Testis (tissue), 3 donors: ENCODE data around the gene ABCD1. TPM values are rescaled to one million over a fixed set of nuclear protein-coding genes. Genes with fewer than 3 reads are reported as not detected.
"Not testable (repeated sequence)": the region's sequence is repeated elsewhere in the genome, so short reads cannot be mapped to it uniquely, and the experiment has no call there.

Experiments
- DNase-seq: peaks from one replicate; pipeline ENCODE4 v3.0.0-alpha.2; 2019
- H3K27ac ChIP-seq, 2 donors: fragments of 200-600 bp; sonication (generic); one replicate each; pipeline ENCODE4 v1.5.1; 2019
- H3K27me3 ChIP-seq: fragments of 200-600 bp; sonication (generic); one replicate; pipeline ENCODE4 v1.5.1; 2019
- H3K36me3 ChIP-seq: fragments of 200-600 bp; sonication (generic); one replicate; pipeline ENCODE4 v1.5.1; 2017; ENCODE audit warnings: low read depth; ENCODE audit errors: missing control alignments
- H3K4me1 ChIP-seq: fragments of 200-600 bp; sonication (generic); one replicate; pipeline ENCODE4 v1.5.1; 2019
- H3K4me3 ChIP-seq, 2 donors: fragments of 200-600 bp; sonication (generic); one replicate each; pipeline ENCODE4 v1.5.1; 2017 to 2019
- H3K9me3 ChIP-seq: fragments of 200-600 bp; sonication (generic); one replicate; pipeline ENCODE4 v1.5.1; 2017
- POLR2A ChIP-seq: fragments of 450-650 bp; IDR thresholded peaks from one replicate; pipeline ENCODE4 v1.6.1; 2017; ENCODE audit warnings: antibody characterized with exemption, mild to moderate bottlenecking, moderate library complexity
- WGBS, 2 donors: methylation state at CpG; one replicate each; pipeline ENCODE4 v1.1.5; 2018; 5-methylcytosine and 5-hydroxymethylcytosine counted together
- intact Hi-C: fragments of 100-400 bp; cut with DNase I; formaldehyde crosslinking; loops from one replicate; pipeline ENCODE4 v1.15.1; 2023; ENCODE audit warnings: low total_unique reads
- polyA plus RNA-seq: library from polyadenylated mRNA; stranded (reverse); fragments of 350-450 nt; fragmentation: Illumina TruSeq; extraction: RNeasy Lipid Tissue Mini Kit (QIAGEN cat#74804); gene quantifications from one replicate; pipeline ENCODE4 v1.2.3, GENCODE V29; 2014; ENCODE audit warnings: low read depth, low replicate concordance; ENCODE audit not compliant: insufficient read depth
- total RNA-seq, 2 donors: library from RNA; depleted of rRNA; stranded (reverse); fragments of >200 nt; gene quantifications; one replicate each; pipeline ENCODE4 v1.2.3, GENCODE V29; 2016
- TF ChIP-seq, protein P1 (sequence below), 3 experiments: fragments of 450-650 bp in 2 of 3; fragments of 200-600 bp in 1 of 3; sonication (generic) in 1 of 3; IDR thresholded peaks; one replicate each; pipeline ENCODE4 v1.5.1; 2016 to 2019; ENCODE audit warnings: antibody characterized with exemption in 3 of 3, mild to moderate bottlenecking in 2 of 3, moderate library complexity in 1 of 3

ABCD1 gene
- total and polyA plus RNA-seq, 3 donors from 2014 or later: 34.3 to 112 (median 84.4) TPM

DNA sequence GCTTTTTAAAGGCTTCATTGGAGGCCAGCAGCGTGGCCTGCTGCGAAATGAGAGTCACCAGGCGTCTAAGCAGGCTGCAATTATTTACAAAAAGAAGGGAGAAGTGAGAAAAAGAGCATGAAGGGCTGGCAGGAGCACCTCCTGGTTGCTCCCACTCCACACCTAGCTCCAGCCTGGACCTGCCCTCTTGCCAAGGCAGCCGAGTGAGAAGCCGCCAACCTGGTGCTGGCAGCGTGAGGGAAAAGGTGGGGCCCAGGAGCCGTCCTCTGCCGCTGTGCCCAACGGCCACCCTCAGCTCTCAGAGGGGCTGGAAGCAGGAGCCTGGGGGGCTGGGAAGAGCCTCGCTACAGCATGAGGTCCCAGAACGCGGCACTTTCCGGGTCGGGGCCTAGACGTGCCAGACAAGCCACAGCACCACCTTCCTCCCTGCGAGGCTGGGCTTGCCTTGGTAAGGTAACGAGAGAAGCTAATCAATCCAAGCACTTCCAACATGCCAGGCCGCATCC lies 20.6 kb upstream of the ABCD1 start:
- no peak overlapping the region for H3K27ac ChIP-seq
- peaks cover 3% of the 10 kb centered on the region for H3K4me1 ChIP-seq

DNA sequence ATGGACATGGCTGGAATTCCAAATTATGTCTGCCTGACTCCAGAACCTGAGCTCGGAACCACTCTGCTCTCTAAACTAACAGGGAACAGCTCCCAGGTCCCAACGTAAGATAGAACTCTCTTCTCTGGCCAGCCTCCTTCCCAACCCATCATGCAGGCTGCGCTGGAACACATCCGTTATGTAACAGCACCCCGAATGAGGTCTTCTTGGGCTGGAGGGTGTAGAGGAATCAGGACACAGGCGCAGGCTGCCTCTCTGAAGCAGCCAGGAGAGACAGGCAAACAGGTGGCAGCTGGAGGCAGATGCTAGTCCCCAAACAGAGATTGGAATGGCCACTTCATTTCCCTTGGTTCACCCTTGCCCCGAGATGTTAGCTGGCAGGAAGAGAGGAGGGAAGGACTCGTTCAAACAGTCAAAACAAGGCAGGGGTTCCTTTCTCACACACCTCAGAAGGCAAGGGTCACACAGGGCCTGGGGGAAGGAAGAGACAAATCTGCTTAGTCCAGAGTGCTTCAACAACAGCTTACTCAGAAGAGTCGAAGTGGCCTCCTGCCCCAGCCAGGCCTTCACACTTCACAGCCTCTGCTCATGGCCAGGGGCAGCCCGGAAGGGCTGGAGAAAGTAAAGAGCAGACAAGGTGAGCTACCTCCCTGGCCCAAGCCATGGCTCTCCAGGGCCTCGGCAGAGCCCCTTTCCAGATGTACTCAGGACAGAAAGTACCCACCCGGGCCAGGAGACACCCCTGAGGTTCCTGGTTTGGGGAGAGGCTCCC lies 19.8 kb upstream of the ABCD1 start:
- H3K36me3 ChIP-seq, intact Hi-C loops, H3K9me3 ChIP-seq, H3K4me1 ChIP-seq, H3K4me3 ChIP-seq, H3K27ac ChIP-seq, DNase-seq, H3K27me3 ChIP-seq: not testable (repeated sequence)
- WGBS, 2 donors: 70 to 82% methylated on average over 2 to 11 of the region's 12 CpGs

More for the DNA sequence above, 20.6 kb upstream of the ABCD1 start:
- Histone ChIP-seq H3K9me3 (no peaks in the 10 kb centered on the region), H3K36me3 (no peaks in the 10 kb centered on the region), H3K27me3 (no peaks in the 10 kb centered on the region), H3K4me3 (no peak overlapping the region)
- DNase-seq: no peak
- 92 to 98% methylated on average over 8 to 14 of the region's 18 CpGs for WGBS, 2 donors
- intact Hi-C loops: no loop called here
- TF ChIP-seq, protein P1, sequence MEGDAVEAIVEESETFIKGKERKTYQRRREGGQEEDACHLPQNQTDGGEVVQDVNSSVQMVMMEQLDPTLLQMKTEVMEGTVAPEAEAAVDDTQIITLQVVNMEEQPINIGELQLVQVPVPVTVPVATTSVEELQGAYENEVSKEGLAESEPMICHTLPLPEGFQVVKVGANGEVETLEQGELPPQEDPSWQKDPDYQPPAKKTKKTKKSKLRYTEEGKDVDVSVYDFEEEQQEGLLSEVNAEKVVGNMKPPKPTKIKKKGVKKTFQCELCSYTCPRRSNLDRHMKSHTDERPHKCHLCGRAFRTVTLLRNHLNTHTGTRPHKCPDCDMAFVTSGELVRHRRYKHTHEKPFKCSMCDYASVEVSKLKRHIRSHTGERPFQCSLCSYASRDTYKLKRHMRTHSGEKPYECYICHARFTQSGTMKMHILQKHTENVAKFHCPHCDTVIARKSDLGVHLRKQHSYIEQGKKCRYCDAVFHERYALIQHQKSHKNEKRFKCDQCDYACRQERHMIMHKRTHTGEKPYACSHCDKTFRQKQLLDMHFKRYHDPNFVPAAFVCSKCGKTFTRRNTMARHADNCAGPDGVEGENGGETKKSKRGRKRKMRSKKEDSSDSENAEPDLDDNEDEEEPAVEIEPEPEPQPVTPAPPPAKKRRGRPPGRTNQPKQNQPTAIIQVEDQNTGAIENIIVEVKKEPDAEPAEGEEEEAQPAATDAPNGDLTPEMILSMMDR (IDR thresholded peaks at IDR 0.05): no peak
- TF ChIP-seq POLR2A: no peak

DNA sequence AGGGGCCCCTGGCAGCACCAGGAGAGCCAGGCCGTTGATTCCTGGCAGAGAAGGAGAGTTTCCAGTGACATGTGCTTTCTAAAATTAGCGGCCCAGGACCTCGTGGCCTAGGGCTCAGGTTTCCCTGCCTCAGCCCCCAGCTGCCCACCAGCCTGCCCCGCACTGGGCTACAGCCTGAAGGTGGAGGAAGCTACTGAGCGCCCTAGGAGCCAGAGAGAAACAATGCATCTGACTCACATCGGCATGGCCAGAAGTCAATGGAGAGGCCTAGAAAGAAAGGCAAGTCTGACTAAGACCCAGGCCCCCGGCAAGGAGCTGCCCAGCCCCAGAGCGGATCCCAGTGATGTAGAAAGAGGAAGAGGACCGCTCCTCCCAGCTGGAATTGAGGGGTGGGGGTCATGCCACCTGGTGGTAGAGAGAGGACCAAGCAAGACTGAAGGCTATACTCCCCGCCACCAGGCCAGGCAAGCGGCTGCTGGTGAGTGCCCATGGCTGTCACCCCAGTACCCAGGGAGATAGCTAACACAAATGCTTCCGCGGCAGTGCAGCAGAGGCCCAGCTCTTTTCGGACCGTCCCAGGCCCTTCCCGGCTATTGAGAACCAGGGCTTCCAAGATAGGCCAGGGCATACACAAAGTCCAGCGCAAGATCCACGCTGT lies 19.1 kb upstream of the ABCD1 start:
- H3K4me1 ChIP-seq, H3K4me3 ChIP-seq, intact Hi-C loops, DNase-seq, H3K27me3 ChIP-seq, H3K27ac ChIP-seq, H3K36me3 ChIP-seq, H3K9me3 ChIP-seq: not testable (repeated sequence)
- WGBS, 2 donors: 88 to 100% methylated on average over 3 to 13 of the region's 18 CpGs

DNA sequence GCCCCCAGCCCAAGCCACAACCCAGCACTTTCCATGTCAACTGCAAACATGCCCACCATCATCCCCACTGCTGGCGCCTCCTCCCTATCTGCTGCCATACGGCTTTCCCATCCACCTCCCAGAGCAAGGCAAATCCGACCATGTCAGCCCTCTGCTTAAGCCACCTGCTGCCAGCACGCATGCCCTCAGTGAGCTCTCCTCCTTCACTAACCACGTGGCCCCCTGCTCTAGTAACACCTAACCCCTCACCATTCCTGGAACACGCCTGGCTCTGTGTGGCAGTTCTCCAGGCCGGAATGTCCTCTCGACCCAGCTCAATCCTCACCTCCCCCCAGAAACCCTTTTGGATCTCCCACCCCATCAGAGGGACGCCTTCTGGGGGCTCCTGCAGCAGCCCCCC lies 17.9 kb upstream of the ABCD1 start:
- H3K9me3 ChIP-seq: no peaks in the 10 kb centered on the region
- H3K4me1 ChIP-seq: peaks cover 3% of the 10 kb centered on the region
- DNase-seq: no peak
- no peak overlapping the region for H3K27ac ChIP-seq
- intact Hi-C loops: no loop called here
- TF ChIP-seq POLR2A: no peak
- TF ChIP-seq, protein P1 (IDR thresholded peaks at IDR 0.05): no peak
- no peaks in the 10 kb centered on the region for H3K36me3 ChIP-seq
- 80 to 94% methylated on average over 7 of the region's 9 CpGs for WGBS, 2 donors
- H3K27me3 ChIP-seq: no peaks in the 10 kb centered on the region
- no peak overlapping the region for H3K4me3 ChIP-seq

DNA sequence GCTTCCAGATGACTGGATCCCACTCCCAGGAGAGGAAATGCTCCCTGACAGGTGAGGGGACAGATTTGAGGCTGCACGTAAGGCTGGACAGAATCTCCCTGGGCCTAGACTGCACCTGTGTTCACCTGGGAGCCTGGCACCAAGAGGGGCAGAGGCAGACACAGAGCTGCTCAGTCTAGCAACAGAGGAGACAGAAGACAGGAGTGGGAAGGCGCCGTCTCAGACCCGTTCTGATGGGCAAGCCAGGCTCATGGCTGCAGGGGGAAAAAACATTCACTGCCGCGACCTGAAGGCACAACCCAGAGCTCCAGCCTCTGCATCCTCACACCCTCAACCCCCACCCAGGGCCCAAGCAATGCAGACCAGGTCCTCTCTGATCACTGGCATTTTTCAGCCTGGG lies 17.2 kb upstream of the ABCD1 start:
- peaks cover 3% of the 10 kb centered on the region for H3K4me1 ChIP-seq
- no peaks in the 10 kb centered on the region for H3K9me3 ChIP-seq
- no peak overlapping the region for H3K27ac ChIP-seq
- H3K4me3 ChIP-seq: no peak overlapping the region
- DNase-seq: no peak
- intact Hi-C loops: no loop called here
- WGBS, 2 donors: 86 to 89% methylated on average over 1 to 6 of the region's 6 CpGs
- no peaks in the 10 kb centered on the region for H3K36me3 ChIP-seq
- TF ChIP-seq POLR2A: no peak
- TF ChIP-seq, protein P1 (IDR thresholded peaks at IDR 0.05): no peak
- H3K27me3 ChIP-seq: no peaks in the 10 kb centered on the region
